ENCODE measurements around the gene PPP2R5A.

- TF ChIP-seq, protein P1, sequence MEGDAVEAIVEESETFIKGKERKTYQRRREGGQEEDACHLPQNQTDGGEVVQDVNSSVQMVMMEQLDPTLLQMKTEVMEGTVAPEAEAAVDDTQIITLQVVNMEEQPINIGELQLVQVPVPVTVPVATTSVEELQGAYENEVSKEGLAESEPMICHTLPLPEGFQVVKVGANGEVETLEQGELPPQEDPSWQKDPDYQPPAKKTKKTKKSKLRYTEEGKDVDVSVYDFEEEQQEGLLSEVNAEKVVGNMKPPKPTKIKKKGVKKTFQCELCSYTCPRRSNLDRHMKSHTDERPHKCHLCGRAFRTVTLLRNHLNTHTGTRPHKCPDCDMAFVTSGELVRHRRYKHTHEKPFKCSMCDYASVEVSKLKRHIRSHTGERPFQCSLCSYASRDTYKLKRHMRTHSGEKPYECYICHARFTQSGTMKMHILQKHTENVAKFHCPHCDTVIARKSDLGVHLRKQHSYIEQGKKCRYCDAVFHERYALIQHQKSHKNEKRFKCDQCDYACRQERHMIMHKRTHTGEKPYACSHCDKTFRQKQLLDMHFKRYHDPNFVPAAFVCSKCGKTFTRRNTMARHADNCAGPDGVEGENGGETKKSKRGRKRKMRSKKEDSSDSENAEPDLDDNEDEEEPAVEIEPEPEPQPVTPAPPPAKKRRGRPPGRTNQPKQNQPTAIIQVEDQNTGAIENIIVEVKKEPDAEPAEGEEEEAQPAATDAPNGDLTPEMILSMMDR (IDR thresholded peaks at IDR 0.05; ENCODE audit: poor library complexity) = no peak
- TF ChIP-seq EZH2 (IDR thresholded peaks at IDR 0.05; ENCODE audit: borderline replicate concordance) (no peak), EZH2phosphoT487 (IDR thresholded peaks at IDR 0.05; ENCODE audit: low read depth, severe bottlenecking, unreplicated experiment) (no peak)
Measured at GRCh38 chr1:212236664-212237220, 48.5 kb upstream of the PPP2R5A start.
